OCI-M2 (cell line): ENCODE data around the gene STPG3.

ENCODE experiments used
- DNase-seq: peaks from one replicate; lab custom pipeline; 2025; ENCODE audit not compliant: unreplicated experiment; lab: John Stamatoyannopoulos, UW

The STPG3 gene

DNA sequence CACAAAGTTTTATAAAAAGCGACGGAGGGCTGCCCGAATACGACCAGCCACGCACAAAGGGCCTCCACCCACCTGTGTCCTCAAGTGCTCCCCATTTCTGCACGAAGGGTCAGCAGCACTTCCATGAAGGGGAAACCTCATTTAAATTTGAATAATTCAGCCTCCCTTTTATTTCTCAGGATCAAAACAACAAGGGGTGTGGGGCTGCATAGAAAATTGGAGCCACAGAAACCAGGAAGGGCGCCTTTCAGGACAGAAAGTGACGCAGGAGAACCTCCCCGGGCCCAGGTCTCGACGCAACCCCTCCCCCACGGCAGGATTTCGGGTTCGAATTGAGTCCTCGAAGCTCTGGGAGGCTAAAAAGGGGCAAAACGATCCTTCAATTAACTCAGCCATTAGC, 48.9 kb downstream of the STPG3 start:
- DNase-seq: no peak

GRCh38 chr9:137300567-137301080, 49.5 kb downstream of the STPG3 start:
- no peak for DNase-seq

- no peak for DNase-seq
These were observed 50.2 kb downstream of the STPG3 start for GRCh38 chr9:137301081-137301947.

DNA sequence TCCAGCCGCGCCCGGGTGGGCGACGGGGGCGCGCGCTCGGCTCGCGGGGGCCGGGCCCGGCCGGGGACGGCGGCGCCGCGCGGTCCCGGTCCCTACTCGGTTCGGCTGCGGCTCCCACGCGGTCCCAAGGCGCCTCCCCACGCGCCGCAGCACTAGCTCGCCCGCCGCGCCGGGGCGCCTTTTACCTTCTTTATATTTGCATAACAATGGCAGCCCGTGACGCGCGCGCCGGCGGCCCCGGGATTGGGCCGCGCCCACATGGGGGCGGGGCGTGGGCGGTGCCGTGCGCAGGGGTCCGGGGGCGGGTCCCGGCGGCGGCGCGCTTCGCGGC, 51.0 kb downstream of the STPG3 start, which contains the start of gene NRARP:
Gene NRARP, minus strand, starts transcription at position 154 of the 331 bp plus-strand sequence. CDS start 343 bp downstream, outside the sequence.
- DNase-seq: no peak

- no peak for DNase-seq
These were observed 51.5 kb downstream of the STPG3 start for GRCh38 chr9:137302449-137303150.
